GM10847 (cell line): ENCODE data around the gene ZNF451.

Experiments
- POLR2A ChIP-seq: IDR thresholded peaks from 2 replicates; pipeline ENCODE4 v1.6.1; 2011; ENCODE audit not compliant: insufficient read length; ENCODE audit errors: extremely low read depth

The ZNF451 gene

DNA sequence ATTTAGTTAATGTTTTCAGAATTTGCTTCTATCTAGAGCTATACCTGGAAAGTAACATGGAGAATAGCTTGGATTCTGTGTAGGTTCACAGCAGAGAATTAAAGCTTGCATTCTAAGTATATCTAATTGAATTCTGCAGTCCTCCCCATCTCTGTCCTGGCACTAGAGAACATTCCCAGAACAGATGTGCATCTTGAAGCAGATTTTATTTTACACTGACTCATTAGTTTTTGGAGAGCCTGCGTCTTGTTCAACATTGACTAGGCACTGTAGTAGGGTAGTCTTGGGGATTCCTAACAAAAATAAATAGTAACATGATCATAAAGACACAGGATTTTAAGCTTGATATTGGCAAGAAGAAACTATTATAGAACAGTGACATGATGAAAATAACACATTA lies 45.9 kb downstream of the ZNF451 start:
- TF ChIP-seq POLR2A = no peak

DNA sequence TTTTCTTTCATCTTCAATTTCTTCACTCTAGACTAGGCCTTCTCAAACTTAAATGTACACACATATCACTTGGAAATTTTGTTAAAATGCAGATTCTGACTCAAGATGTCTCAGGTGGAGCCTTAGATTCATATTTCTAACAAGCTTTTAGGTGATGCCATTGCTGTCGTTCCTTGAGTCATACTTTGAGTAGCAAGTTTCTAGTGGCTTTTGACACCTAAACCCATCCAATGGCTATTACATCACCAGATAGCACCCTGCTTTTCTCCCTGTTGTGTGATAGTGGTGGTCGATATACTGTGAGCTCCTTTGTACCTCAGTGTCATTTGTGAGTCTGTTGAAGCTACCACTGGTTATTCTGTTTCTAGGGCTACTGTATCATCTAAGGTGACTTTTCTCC lies 47.4 kb downstream of the ZNF451 start:
- TF ChIP-seq POLR2A = no peak

DNA sequence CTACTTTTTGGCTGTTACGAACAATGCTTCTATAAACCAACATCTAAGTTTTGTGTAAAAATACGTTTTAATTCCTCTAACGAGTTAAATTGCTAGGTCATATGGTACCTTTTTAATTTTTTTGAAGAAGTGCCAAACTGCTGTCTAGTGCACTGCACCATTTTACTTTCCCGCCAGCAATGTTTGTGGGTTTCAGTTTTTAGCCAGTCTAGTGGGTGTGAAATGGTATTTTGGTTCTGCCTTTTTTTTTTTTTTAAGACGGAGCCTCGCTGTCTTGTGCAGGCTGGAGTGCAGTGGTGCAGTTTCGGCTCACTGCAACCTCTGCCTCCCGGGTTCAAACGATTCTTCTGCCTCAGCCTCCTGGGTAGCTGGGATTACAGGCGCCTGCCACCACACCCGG lies 48.0 kb downstream of the ZNF451 start:
- no peak for TF ChIP-seq POLR2A

DNA sequence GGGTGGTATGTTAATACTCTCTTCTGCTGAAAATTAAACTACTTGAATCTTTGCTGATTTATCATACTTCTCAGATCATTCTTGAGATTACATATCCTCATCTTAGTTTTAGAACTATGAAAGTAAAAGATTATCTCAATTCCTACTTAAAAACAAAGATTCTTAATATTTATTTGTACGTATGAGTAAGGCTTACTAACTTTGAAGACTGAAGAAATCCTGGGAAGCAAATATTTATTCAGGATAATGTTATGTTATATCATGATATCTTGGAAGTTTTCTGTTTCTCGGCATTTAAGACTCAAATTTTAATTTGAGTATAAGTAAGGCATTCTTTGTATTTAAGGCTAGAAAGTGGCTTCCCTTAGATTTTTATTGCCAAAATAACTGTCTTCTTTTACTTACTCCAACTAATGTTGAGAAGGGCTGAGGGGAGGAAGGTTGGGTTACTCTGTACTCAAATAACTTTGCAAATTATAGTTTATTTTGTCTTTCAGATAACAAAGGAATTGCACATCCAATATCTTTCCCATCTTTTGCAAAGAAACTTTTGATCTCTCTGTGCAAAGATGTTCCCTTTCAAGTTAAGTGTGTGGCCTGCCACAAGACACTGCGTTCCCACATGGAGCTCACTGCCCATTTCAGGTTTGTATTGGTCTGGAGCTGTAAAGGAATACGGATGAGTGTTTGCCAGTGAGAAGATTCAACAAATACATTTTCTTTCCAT lies 51.6 kb downstream of the ZNF451 start:
- no peak for TF ChIP-seq POLR2A

DNA sequence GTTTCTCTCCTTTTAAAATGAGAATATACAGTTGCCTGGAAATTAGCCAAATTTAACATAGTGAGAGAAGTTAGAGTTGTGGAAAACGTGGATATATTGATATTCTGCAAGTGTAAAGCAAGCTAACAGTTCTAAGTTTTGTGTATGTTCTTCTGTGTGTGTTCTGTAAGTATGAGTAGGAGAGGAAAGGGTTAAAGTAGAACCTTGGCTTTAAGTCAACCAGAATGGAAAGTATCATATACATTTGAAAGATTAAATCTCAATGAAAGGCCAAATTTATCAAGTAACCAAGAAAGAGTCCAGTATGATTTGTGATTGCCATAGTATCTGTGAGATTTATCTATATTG lies 52.2 kb downstream of the ZNF451 start:
- TF ChIP-seq POLR2A = no peak

DNA sequence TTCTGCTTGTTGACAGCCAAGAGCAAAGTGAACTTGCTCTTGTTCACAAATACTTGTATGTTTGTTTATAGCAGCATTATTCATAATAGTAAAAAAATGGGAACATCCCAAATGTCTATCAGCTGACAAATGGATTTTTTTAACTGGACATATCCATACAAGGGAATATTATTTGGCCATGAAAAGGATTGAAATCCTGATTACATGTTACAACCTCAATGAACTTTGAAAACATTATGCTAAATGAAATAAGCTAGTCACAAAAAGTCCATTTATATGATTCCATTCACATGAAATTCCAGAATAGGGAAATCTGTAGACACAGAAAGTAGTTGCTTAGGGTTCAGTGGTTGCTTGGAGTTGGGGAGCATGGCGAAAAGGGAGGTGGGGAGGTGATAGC lies 53.7 kb downstream of the ZNF451 start:
- no peak for TF ChIP-seq POLR2A

DNA sequence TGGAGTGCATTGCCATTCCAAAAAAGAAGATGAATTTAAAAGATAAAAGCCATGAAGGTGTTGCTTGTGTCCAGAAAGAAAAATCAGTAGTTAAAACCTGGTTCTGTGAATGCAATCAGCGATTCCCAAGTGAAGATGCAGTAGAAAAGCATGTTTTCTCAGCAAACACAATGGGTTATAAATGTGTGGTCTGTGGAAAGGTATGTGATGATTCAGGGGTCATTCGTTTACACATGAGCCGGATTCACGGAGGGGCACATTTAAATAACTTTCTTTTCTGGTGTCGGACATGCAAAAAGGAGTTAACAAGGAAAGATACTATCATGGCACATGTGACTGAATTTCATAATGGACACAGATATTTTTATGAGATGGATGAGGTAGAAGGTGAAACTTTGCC lies 57.4 kb downstream of the ZNF451 start:
- TF ChIP-seq POLR2A = no peak

DNA sequence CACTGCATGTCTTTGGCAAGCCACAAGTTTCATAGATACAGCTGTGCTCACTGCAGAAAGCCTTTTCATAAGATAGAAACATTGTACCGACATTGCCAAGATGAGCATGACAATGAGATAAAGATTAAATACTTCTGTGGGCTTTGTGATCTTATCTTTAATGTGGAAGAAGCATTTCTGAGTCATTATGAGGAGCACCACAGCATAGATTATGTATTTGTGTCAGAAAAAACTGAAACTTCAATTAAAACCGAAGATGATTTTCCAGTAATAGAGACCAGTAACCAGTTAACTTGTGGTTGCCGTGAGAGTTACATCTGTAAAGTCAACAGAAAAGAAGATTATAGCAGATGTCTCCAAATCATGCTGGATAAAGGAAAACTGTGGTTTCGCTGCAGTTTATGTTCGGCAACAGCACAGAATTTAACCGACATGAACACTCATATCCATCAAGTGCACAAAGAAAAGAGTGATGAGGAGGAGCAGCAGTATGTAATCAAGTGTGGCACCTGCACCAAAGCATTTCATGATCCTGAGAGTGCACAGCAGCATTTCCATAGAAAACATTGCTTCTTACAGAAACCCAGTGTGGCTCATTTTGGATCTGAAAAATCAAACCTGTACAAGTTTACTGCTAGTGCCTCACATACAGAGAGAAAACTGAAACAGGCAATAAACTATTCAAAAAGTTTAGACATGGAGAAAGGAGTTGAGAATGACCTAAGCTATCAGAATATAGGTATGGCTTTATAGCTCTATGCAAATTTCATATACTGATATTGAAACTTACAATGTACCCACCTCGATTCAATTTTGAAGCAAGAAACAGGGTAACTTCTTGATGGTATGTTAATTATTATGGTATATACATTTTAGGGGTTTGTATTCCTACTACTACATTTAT lies 58.2 kb downstream of the ZNF451 start:
- TF ChIP-seq POLR2A = no peak

DNA sequence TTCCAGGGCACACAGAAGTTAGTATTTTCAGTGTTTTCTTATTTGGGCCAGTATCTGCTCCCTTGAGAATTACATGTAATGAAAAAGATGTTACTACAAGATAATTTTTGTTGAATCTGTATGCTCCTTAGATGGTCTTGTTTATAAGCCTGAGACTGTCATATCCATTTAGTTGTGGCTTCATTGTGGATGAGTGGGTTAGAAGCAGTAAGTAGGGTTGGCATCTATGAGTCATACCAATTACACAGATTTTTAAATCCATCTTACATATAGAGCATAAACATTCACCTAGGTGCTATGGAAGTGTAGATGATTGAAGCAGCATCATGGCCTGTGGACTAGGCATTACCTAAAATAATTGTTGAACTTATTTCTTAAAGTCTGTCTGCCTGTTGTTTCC lies 68.7 kb downstream of the ZNF451 start:
- TF ChIP-seq POLR2A = no peak

DNA sequence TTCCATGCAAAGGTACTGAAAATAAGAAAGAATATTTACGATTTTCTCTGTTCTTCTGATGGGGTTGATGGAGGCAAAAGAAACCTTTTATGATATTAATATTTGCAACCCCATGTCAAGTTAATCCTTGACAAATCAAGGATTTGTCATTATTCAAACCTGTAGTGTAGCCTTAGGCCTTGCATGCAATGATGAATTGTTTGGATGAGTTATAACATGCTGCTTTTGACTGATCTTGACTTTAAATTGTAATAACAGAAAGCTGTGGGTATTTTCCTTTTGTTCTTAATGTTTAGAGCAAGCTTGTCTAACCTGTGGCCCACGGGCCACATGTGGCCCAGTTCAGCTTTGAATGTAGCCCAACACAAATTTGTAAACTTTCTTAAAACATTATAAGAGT lies 69.1 kb downstream of the ZNF451 start:
- TF ChIP-seq POLR2A = no peak

DNA sequence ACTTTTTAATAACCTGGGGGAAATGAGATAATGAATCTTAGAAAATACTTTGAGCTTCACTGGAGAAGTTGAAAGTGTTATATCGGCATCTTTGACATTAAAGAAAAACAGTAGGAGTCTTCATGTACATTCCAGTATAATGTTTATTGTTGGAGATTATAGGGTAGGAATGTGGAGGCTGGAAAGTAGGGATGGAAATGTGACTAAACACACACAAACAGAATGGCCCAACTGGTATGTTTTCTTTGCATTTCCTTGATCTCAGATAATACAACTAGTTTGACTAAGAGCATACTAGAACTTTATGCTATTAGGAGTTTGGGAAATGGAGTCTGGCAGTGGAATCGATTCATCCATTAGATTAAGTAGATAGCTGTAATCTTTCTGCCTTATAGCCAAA lies 72.0 kb downstream of the ZNF451 start:
- TF ChIP-seq POLR2A = no peak

DNA sequence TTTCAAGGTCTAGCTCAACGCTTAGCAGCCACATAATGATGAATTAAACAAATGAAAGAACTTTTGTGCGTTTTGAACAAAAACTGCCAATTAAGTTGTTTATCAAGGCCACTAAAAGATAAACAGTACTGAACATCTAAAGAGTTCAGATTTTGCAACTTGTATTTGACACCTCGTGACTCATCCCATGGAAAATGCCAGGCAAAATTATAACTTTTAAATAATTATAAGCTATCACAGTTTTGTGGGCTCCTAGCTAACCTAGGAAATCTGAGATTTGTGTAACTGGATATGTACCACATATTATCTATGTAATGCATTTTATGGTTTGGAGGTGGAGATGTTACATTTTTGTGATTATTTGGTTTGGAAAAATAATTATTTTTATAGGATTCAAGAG lies 72.5 kb downstream of the ZNF451 start:
- no peak for TF ChIP-seq POLR2A

DNA sequence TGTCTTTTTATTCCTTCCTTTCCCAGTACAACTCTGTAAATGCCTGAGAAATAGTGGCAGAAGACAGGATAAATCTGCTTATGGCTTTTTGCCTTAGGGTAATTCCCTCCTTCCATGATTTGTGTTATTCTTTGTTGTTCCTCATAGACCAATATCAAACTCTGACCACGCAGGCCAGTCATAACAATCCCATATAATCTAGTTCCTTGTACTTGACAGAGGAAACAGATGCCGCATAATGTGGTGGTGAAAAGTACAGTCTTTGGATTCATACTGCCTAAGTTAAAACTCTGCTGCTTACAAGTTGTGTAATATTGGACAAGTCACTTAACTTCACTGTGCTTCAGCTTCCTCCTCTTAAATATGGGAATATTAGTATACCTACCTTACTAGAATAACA lies 74.0 kb downstream of the ZNF451 start:
- no peak for TF ChIP-seq POLR2A

DNA sequence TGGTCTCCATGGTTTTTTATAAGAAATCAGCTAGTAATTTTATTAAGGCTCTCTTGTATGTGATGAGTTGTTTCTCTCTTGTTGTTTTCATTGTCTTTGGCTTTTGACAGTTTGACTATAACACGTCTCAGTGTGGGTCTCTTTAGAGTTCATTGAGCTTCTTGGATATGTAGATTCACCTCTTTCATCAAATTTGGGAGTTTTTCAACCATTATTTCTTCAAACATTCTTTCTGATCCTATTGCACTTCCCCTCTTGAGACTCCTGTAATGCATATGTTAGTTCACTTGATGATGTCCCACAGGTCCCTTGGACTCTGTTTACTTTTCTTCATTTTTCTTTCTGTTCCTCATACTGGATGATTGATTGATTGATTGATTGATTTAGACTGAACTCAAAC lies 75.1 kb downstream of the ZNF451 start:
- TF ChIP-seq POLR2A = no peak

DNA sequence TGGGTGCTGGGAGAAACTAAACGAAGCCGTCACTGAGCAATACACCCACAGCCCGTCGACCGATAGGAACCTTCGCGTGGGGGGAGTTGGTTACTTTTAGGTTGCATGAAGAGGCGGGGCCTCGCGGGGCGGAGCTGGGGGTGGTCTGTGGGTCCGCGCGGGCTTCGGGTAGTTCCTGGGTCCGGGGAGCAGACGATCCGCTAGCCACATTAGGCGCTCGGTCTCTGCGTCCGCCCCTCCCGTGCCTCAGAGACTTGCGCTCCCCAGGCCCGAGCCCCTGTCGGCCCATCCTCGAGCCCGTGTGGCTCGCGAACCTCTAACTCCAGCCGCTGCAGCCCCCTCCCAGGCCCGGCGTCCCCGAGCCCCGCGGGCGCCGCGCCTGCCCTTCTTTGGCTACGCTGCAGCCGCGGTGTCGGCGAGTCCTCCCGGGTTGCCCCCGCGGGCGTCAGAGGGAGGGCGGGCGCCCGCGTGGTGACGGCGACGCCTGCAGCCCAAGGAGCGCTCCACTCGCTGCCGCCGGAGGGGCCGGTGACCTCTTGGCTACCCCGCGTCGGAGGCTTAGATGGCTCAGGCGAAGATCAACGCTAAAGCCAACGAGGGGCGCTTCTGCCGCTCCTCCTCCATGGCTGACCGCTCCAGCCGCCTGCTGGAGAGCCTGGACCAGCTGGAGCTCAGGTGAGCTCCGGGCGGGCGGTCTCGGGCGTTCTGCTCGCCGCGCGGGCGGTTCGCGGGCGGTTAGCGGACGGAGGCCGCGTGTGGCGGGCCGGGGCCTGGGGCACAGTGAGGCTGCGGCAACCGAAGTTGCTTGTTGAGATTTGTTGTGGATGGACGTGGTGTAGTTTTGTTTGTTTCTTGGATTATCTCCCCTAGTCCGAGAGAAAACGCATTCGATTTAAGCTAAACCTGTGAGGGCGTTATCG lies 82.4 kb downstream of the ZNF451 start, which contains the start of gene BAG2:
TSS of gene BAG2 (plus strand) at position 191 of the 920 bp plus-strand sequence. CDS start at position 563, 372 bp downstream.
- peak; percentile 91 for TF ChIP-seq POLR2A
